ENCODE results near the gene PTPRJ. TPM values are rescaled to one million over a fixed set of nuclear protein-coding genes. Genes with fewer than 3 reads are reported as not detected.

The PTPRJ gene
- total and polyA plus RNA-seq, 3 donors from 2014 or later: 4.3 to 8.2 (median 6.6) TPM

DNA sequence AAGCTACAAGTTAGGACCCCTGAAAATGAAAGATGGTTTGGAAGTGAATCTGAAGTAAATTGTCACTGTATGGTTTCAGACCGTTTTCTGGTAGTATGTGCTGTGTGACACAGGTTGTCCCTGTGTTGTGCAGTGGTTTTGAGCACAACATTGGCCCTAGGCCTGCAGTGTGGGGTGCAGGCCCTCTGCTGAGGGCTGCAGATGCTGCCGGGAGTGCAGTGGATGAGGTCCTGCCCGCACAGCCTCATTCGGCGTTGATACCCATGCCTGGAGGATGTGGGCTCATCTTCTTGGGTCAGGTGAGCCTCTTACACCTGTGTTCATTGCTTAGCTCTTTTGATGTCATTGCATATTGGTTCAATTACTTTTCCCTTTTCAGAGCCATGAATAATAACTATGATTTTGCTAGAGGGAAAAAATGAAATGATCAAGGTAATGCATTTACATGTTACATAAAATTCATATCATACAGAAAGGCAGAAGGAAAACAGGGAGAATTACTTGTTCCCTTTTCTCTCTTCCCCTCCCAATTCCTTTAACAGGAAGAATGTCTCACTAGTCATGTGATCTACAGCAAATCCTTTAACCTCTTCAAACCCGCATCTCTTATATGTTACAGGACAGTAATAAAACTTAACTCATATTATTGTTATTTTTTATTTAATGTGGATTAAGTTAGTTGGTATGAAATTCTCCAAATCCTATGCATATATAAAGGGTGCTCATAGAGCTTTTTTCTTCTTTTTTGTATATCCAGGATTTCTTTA is 48.7 kb downstream of the PTPRJ start:
- intact Hi-C loops (cut with DNase I; ENCODE audit: low total_unique reads): no loop called here
- DNase-seq: no peak
- H3K4me1 ChIP-seq: no peaks in the 10 kb centered on the region
- H3K9me3 ChIP-seq: no peaks in the 10 kb centered on the region
- TF ChIP-seq POLR2A (IDR thresholded peaks at IDR 0.05): no peak
- TF ChIP-seq, protein P1, sequence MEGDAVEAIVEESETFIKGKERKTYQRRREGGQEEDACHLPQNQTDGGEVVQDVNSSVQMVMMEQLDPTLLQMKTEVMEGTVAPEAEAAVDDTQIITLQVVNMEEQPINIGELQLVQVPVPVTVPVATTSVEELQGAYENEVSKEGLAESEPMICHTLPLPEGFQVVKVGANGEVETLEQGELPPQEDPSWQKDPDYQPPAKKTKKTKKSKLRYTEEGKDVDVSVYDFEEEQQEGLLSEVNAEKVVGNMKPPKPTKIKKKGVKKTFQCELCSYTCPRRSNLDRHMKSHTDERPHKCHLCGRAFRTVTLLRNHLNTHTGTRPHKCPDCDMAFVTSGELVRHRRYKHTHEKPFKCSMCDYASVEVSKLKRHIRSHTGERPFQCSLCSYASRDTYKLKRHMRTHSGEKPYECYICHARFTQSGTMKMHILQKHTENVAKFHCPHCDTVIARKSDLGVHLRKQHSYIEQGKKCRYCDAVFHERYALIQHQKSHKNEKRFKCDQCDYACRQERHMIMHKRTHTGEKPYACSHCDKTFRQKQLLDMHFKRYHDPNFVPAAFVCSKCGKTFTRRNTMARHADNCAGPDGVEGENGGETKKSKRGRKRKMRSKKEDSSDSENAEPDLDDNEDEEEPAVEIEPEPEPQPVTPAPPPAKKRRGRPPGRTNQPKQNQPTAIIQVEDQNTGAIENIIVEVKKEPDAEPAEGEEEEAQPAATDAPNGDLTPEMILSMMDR (IDR thresholded peaks at IDR 0.05): no peak
- 72 to 78% methylated on average over 6 of the region's 6 CpGs for WGBS, 2 donors
- H3K36me3 ChIP-seq (ENCODE audit: low read depth, missing control alignments): no peaks in the 10 kb centered on the region
- no peaks in the 10 kb centered on the region for H3K27me3 ChIP-seq
- H3K4me3 ChIP-seq: no peak overlapping the region
- no peak overlapping the region for H3K27ac ChIP-seq

DNA sequence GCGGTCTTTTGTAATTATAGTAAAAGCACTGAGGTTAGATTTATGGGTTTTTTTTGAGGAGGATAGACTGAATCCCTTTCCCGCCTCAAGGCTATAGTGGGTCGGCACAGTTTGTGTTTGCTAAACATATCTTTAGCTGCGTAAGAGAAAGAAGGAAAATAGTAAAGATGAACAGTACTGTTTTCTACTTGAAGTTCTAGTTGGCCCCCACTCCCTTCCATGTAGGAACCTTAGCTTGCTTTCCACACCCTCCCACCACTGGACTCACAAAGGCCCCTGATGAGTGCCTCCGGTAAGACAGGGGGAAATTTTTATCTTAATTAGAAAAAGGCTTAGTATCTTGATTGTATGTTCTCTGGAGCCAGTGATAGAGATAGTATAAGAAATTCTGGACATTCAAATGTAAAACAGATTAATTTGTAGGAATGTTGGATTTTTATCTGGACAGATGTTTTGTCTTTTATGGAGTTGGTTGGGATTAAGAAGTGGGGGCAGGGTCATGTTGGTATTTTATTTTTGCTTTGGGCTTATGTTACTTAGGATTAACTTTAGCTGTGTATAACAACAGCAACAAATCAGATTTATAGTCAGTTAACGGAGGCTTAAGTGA is 49.4 kb downstream of the PTPRJ start:
- intact Hi-C loops (cut with DNase I; ENCODE audit: low total_unique reads): no loop called here
- H3K9me3 ChIP-seq: no peaks in the 10 kb centered on the region
- no peaks in the 10 kb centered on the region for H3K36me3 ChIP-seq (ENCODE audit: low read depth, missing control alignments)
- H3K27me3 ChIP-seq: no peaks in the 10 kb centered on the region
- no peaks in the 10 kb centered on the region for H3K4me1 ChIP-seq
- no peak for TF ChIP-seq POLR2A (IDR thresholded peaks at IDR 0.05)
- TF ChIP-seq, protein P1 (IDR thresholded peaks at IDR 0.05): no peak
- 67 to 71% methylated on average over 6 of the region's 6 CpGs for WGBS, 2 donors
- no peak overlapping the region for H3K4me3 ChIP-seq
- H3K27ac ChIP-seq: no peak overlapping the region
- no peak for DNase-seq

DNA sequence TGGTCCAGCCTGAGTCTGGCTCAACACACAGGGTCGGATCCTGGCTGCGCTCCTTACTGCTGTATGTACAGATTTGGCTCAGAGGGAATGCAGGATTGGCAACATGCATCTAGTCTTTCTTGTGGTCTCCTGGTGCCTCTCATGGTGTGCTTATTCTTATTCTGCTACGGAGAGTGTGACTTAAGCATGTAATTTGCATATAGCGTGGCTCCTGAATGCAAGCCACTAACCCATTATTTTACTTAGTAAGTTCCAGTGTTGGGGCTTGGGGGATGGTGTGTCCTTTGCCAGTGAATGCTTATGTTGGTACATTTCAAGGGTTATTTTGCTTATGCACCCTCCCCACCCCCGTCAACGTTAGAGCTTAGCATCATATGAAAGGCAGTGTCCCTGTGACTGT is 51.2 kb downstream of the PTPRJ start:
- Histone ChIP-seq H3K9me3 (no peaks in the 10 kb centered on the region), H3K27ac (no peak overlapping the region), H3K4me1 (no peaks in the 10 kb centered on the region), H3K36me3 (ENCODE audit: low read depth, missing control alignments) (no peaks in the 10 kb centered on the region), H3K27me3 (no peaks in the 10 kb centered on the region), H3K4me3 (no peak overlapping the region)
- WGBS, 2 donors: 85 to 89% methylated on average over 6 of the region's 6 CpGs
- TF ChIP-seq, protein P1 (IDR thresholded peaks at IDR 0.05): no peak
- TF ChIP-seq POLR2A (IDR thresholded peaks at IDR 0.05): no peak
- no peak for DNase-seq
- intact Hi-C loops (cut with DNase I; ENCODE audit: low total_unique reads): no loop called here

DNA sequence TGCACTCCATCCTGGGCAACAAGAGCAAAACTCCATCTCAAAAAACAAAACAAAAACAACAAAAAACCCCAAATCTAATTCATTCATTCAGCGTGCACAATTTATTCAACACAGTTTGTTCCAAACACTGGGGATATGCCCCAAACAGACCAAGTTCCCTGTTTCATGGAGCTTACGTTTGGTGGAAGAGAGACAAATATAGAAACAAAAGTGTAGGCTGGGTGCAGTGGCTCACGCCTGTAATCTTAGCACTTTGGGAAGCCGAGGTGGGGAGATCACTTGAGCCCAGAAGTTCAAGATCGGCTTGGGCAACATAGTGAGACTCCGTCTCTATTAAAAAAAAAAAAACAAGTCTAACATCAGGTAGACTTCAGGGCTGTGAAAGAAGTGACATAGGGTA is 52.4 kb downstream of the PTPRJ start:
- DNase-seq: no peak
- Histone ChIP-seq H3K27ac (no peak overlapping the region), H3K27me3 (no peaks in the 10 kb centered on the region), H3K9me3 (no peaks in the 10 kb centered on the region), H3K4me3 (no peak overlapping the region), H3K4me1 (no peaks in the 10 kb centered on the region), H3K36me3 (ENCODE audit: low read depth, missing control alignments) (no peaks in the 10 kb centered on the region)
- 95% methylated on average over 6 of the region's 6 CpGs for WGBS, 2 donors
- TF ChIP-seq, protein P1 (IDR thresholded peaks at IDR 0.05): no peak
- intact Hi-C loops (cut with DNase I; ENCODE audit: low total_unique reads): no loop called here
